ENCODE results near the gene DMD.
A peak's percentile ranks its signal among the peaks of the same experiment; 100 is the strongest.

Gene DMD

DNA sequence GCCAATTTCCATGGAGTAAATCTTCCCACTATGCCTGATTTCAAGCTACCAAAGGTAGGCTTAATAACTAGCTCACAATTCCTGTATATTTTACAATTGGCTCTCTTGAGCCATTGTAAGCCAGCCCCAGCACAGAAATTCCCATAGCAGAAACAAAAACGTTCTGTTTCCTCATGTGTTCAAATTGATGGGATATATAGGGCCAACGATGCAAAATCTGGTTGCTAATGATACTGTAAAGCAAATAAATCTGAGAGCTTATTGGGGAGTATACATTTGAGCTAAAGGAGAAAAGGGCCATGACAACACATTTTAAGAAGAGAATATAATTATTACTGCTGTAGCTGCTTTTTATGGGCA is 1872.4 kb downstream of the DMD start:
- no peak for DNase-seq (ENCODE audit: low read depth)

- DNase-seq (ENCODE audit: low read depth) = peak; percentile 39
Measured at GRCh38 chrX:31337332-31337731, 1874.0 kb downstream of the DMD start.

DNA sequence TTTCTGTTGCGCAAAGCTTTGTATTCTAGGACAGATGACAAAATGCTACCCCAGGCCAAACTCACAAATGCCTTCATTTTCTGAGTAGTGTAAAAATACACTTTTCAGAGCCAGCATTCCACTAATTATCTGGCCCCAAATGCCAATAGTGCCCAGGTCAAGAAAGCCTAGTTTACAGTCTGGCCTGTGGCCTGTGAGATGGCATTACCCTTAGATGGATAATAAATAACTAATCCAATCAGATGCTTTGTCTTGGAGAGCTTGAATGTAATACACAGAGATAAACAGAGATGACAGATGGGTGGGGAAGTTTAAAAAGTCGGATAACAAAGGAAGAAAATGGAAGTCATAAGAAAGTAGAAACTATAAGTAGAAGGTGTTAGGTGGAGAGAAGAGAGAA is 1874.9 kb downstream of the DMD start:
- no peak for DNase-seq (ENCODE audit: low read depth)

GRCh38 chrX:31334997-31335396 is 1876.4 kb downstream of the DMD start:
- no peak for DNase-seq (ENCODE audit: low read depth)

DNA sequence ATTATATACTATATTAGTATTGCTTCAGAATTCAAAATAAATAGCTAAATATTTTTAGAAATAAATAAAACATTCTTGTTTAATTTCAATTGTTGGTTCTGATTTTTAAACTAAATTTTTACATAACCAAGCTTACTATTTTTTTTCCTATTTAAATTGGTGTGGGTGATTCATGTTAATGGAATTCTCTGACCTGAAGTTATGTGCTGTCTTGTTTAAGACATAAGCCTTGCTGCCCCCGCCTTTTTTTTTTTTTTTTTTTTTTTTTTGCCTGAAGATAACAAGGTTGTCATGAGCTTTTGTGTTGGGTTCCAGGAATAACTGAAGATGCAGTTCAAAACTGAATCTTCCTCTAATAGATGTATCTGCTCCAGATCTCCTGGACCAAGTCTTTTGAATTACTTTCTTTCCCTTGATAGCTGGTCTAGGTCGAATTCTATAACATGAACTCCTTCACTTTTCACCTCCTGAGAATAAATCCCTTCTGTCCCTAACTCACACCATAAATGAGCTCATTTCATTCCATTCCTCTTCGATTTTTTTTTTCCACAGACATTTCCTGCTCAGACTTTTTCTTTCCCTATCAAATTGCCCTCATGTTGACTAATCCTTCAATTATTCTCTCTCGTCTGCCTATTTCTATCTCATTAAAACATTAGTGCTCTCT is 1878.1 kb downstream of the DMD start:
- DNase-seq (ENCODE audit: low read depth) = peak; percentile 91

DNA sequence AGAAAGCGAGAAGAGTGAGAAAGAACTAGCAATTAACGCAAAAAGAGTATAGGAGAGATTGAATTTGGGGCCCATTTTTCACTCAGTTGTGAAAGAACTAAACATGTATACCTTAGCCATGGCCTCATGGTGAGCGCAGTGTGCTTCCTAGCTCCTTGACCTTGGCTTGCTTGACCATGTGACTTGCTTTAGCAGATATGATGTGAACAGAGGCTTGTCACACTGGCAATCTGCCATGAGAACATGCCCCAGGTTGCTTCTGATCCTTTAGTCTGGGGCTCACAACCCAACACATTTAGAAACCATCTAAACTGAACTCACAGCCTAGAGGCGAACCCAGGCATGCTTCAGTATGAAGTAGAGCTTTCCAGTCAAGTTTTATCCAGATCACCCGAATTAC is 1879.4 kb downstream of the DMD start:
- no peak for DNase-seq (ENCODE audit: low read depth)

DNA sequence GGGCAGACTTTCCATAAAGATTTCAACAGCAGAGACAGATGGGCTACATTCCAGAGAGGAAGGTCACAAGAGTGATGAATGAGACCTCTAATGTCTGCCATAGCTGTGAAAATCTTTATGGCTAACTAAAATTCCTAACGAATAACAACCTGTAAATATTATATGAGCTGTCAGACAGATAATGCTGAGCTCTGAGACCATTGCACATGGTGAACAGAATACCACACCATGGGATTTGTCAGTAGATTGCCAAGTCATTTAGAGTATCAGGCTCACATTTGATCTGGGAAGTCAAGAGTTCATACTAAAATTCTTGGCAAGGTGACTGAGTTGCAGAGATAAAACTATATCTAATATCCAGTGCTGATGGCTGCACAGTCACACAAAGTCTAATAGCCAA is 1880.3 kb downstream of the DMD start:
- peak; percentile 68 for DNase-seq (ENCODE audit: low read depth)

DNA sequence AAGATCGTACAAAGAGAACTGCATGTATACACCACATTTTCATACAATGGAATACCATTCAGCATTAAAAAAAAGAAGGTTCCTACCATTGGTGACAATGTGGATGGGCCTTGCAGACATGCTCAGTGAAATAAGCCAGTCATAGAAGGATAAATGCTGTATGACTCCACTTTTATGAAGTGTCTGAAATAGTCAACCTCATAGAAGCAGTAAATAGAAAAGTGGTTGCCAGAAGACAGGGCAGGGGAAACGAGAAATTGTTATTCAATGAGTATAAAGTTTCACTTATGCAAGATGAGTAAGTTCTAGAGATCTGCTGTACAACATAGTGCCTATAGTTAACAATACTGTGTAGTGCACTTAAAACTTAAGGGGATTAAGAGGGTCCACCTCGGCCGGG is 1882.1 kb downstream of the DMD start:
- DNase-seq (ENCODE audit: low read depth) = peak; percentile 55

DNA sequence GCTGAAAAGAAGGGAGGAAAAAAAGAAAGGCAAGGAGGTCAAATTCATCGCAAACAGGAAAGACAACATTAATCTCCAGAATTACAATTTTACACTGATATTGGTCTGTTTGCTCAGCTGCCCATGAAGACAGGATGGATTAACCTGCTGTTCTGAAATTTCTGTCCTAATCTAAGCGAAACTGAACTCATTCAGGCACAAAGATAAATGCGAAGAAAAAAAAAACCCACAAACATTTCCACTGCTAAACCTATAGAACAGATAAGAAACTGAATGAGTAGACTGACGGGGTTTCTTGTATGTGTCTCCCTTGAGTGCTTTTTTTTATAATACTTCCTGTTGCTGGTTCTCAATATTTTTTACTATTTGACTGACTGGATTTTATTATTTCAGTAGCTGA is 1887.7 kb downstream of the DMD start:
- DNase-seq (ENCODE audit: low read depth) = no peak

DNA sequence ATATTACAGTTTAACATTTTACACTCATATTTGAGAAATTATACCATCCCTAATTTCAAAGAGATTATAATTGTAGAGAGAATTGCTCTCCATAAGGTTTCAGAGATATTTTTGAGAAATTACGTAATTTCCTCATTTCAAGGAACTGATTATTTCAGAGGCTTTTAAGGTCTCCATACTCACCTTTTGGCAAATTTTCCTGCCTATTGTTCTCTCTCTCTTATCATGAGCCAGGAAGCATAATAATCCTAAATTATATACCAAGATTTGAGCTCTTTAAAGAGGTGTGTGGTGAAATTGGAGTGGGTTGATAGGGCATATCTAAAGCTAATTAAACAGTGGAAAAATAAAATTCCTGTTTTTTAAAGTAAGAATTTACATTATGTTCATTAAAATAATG is 1890.6 kb downstream of the DMD start:
- DNase-seq (ENCODE audit: low read depth) = no peak

- peak; percentile 72 for DNase-seq (ENCODE audit: low read depth)
Measured at GRCh38 chrX:31319586-31319985, 1891.8 kb downstream of the DMD start.

- no peak for DNase-seq (ENCODE audit: low read depth)
Measured at GRCh38 chrX:31318866-31319265, 1892.5 kb downstream of the DMD start.

DNA sequence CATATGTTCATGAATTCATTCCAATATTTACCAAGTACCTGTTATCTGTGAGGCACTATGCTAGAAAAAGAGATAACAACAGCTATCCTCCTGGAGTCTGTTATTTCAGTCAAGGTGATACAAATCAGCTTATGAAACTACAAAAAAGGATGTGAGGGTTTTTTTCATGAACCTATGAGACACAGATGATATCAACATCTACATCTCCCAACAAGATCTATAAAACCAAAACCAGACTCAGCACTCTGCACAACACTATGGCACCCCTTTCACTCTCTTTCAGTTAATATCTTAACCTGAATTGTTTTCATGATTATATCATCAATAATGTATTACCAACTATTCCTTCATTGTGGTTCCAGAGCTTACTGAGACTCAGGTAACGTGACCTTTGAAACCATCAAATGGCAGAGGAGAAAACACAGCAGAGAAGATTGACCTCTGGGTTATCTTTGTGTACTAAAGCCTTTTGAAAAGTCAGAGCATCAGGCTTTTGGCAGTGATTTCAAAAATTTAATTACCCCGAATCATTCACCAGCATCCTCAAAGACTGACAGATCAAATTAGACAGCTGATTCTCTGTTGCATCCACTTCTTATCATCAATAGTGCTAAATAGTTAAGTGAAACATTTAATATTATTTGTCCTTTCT is 1894.9 kb downstream of the DMD start:
- DNase-seq (ENCODE audit: low read depth) = no peak

DNA sequence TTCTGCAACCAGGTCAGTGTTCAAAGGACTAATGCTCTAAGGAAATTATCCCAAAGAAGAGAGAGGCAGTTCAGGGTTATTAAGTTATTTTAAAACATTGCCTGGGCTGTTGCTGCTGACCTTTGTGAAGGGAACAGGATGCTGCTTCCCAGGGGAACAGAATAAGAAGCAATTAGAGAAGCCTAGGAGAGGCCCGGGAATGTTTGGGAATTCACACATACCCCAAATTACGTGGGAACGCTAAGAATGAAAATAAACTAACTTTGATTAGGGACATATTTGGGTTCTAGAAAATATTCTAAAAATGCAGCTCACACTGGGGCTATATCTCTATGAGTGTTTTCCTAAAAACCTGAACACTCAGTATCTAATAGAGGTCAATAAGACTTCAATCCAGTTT is 1896.4 kb downstream of the DMD start:
- peak; percentile 96 for DNase-seq (ENCODE audit: low read depth)

DNA sequence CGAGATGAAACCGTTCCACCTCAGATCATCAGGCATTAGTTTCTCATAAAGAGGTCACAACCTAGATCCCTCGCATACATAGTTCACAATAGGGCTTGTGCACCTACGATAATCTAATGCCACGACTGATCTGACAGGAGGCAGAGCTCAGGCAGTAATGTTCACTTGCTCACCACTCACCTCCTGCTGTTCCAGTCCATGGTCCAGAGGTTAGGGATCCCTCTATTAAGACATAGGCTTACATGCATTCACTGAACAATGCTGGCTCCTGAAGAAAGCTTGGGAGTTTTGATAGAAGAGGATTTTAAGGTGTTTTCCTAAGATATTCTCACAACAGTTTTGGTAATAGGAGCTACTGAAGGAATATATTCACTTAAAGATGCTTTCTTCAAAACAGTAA is 1903.4 kb downstream of the DMD start:
- DNase-seq (ENCODE audit: low read depth) = no peak

GRCh38 chrX:31302573-31303075 is 1908.7 kb downstream of the DMD start:
- no peak for DNase-seq (ENCODE audit: low read depth)

GRCh38 chrX:31301941-31302340 is 1909.4 kb downstream of the DMD start:
- no peak for DNase-seq (ENCODE audit: low read depth)

GRCh38 chrX:31301203-31301602 is 1910.1 kb downstream of the DMD start:
- DNase-seq (ENCODE audit: low read depth) = no peak

DNA sequence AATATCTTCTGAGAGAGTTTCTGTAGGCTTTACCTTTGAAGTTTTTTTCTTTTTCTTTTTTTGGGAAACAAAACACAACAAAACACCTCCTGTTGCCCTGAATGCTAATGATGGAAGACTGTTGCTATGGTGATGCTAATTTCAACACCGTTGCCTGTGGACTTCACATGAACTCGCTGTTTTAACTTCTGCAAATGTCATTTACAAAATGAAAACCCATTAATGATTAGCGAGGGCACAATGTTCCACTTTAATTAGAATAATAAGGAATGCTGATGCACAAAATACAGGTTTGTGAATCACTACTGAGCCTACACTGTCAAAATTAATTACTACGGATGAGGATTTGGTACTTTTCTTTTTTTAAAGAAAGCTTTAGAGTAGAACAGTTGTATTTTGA is 1912.4 kb downstream of the DMD start:
- no peak for DNase-seq (ENCODE audit: low read depth)

DNA sequence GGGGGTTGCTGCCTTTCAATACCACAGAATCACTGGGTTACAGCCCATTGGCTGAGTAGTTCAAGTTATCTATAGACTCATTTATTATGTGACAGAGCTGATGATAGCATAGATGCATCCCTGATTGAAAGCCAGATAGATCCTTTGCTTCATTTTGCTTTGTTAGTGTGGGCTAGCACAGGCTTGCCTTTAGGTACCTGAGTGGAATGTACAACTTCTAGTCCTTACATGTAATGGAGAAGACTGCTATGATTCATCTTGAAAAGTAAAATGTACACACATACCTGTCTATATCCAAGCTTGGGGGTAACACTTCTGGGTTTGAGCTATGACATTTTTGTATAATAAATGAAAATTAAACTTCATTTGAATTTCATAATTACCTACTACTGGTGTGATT is 1913.5 kb downstream of the DMD start:
- no peak for DNase-seq (ENCODE audit: low read depth)

- no peak for DNase-seq (ENCODE audit: low read depth)
Measured at GRCh38 chrX:31294475-31294874, 1916.9 kb downstream of the DMD start.

DNA sequence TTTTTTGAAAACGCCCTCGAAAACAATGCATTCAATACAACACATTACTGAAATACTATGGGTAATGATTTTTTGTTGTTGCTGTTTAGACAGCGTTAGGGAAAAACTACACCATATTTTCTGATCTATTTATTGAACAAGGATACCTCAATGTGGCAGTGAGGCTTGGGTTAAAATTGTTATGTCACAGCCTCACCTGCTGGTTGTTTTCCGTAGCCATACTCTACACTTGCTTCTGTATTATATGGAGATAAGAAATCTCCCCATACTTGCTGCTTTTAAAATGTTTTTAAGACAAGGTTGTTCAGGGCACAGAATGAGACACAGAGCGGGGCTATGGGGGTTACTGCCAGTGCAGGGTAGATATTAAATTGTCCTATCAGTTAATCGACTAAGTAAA is 1917.9 kb downstream of the DMD start:
- DNase-seq (ENCODE audit: low read depth) = no peak

DNA sequence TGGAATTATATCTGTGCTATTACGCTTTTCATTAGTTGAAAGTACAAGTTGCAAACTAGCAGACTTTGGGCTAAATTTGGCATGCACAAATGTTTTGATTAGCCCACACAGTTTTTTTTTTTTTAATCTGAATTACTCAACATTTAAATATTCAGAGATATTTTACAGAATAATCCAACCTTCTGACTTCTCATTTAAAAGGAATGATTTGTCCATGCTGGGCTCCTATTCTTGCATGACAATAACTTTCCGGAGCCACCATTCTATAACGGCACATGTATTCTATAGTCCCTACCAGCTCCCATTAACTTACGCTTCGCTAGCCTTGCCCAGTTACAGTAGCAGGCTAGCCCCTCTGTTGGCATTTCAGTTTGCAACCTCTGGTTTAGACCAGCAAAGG is 1920.2 kb downstream of the DMD start:
- DNase-seq (ENCODE audit: low read depth) = peak; percentile 60

DNA sequence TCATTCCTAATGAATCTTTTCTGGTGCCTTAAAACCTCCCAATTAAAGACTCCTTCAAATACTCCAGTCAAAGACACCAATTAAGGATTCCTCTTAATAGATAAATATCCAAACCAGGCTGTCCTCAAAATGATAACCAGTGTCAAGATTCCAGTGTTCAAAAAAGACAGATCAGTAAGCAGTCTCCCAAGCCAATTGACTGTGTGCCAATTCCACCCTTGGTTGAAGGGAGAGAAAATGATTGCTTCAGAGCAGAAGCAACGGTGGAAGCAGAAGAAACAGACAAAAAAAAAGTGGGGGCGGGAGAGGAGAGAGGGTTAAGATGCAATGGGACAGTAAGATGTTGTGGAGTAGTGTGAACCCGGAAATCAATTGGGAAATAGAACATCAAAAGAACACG is 1923.5 kb downstream of the DMD start:
- DNase-seq (ENCODE audit: low read depth) = no peak

Measured in EH (cell line).